ENCODE results near the gene CABLES2. TPM values are rescaled to one million over a fixed set of nuclear protein-coding genes. Genes with fewer than 3 reads are reported as not detected.

Gene CABLES2
- total and polyA plus RNA-seq, 4 experiments from 2014 or later: 0.45 to 7.5 (median 3.8) TPM

DNA sequence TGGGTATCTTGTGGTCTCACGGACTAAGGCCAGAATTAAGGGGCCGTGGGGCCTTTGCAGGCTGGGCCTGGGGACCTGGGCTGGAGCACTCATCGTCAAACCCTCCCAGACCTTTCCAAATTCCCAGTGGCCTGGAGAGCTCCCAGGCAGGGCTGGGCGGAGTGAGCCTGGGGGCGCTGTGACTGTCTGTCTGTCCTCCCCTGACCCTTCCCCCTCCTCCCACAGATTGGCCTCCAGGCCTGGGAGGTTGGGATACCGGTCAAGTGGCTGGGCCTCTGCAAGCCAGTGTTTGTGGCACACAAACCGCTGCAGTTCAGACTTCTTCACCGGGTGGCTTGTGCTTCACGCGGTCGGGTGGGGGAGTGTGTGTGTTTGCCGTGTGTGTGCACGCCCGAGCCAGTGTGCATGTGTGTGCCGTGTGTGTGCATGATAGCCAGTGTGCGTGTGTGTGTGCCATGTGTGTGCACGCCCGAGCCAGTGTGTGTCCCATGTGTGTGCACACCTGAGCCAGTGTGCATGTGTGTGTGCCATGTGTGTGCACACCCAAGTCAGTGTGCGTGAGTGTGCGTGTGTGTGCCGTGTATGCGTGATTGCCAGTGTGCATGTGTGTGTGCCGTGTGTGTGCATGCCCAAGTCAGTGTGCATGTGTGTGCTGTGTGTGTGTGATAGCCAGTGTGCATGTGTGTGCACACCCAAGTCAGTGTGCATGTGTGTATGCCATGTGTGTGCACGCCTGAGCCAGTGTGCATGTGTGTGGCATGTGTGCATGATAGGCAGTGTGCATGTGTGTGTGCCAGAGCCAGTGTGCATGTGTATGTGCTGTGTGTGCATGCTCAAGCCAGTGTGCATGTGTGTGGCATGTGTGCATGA, 14.0 kb upstream of the CABLES2 start:
- Histone ChIP-seq H3K4me1 (ENCODE audit: insufficient read depth, low read length) (no peaks in the 10 kb centered on the region), H3K4me3 (ENCODE audit: low read length in 2 of 2) (no peak overlapping the region), H3K36me3 (ENCODE audit: insufficient read depth, low read length) (no peaks in the 10 kb centered on the region), H3K27me3 (ENCODE audit: insufficient read depth, low read length) (no peaks in the 10 kb centered on the region), H3K9me3 (ENCODE audit: control insufficient read depth in 1 of 2, low read length in 2 of 2) (no peaks in the 10 kb centered on the region), H3K27ac (ENCODE audit: low read depth, low read length) (no peak overlapping the region)
- Mint-ChIP-seq H3K4me1 (peaks cover 0 to 3% (median 0%) of the 10 kb centered on the region in 4 donors), H3K9me3 (peaks cover 0 to 4% (median 0%) of the 10 kb centered on the region in 8 donors), H3K4me3 (no peak overlapping the region), H3K27ac (peak overlapping the region in 2 of 7 donors; percentile 7 to 27), H3K36me3 (no peaks in the 10 kb centered on the region), H3K27me3 (no peaks in the 10 kb centered on the region)
- intact Hi-C loops (cut with micrococcal nuclease): no loop called here
- no peak for DNase-seq
- CTCF ChIA-PET (ENCODE audit: partially characterized antibody): no interaction called here
- POLR2A ChIA-PET (ENCODE audit: partially characterized antibody): no interaction called here

GRCh38 chr20:62419759-62420158, 12.7 kb upstream of the CABLES2 start:
- Histone ChIP-seq H3K27me3 (ENCODE audit: insufficient read depth, low read length) (no peaks in the 10 kb centered on the region), H3K4me3 (ENCODE audit: low read length in 2 of 2) (no peak overlapping the region), H3K4me1 (ENCODE audit: insufficient read depth, low read length) (no peaks in the 10 kb centered on the region), H3K27ac (ENCODE audit: low read depth, low read length) (no peak overlapping the region), H3K9me3 (ENCODE audit: control insufficient read depth in 1 of 2, low read length in 2 of 2) (no peaks in the 10 kb centered on the region), H3K36me3 (ENCODE audit: insufficient read depth, low read length) (no peaks in the 10 kb centered on the region)
- H3K27ac Mint-ChIP-seq: peak overlapping the region in 1 of 7 donors; percentile 33
- ChIA-PET CTCF (ENCODE audit: partially characterized antibody) (no interaction called here), POLR2A (ENCODE audit: partially characterized antibody) (no interaction called here)
- H3K9me3 Mint-ChIP-seq: peaks cover 0 to 1% (median 0%) of the 10 kb centered on the region in 8 donors
- H3K4me1 Mint-ChIP-seq: peaks cover 0 to 3% (median 0%) of the 10 kb centered on the region in 4 donors
- no peaks in the 10 kb centered on the region for H3K27me3 Mint-ChIP-seq
- intact Hi-C loops (cut with micrococcal nuclease): no loop called here
- no peaks in the 10 kb centered on the region for H3K36me3 Mint-ChIP-seq
- no peak overlapping the region for H3K4me3 Mint-ChIP-seq
- DNase-seq: no peak

DNA sequence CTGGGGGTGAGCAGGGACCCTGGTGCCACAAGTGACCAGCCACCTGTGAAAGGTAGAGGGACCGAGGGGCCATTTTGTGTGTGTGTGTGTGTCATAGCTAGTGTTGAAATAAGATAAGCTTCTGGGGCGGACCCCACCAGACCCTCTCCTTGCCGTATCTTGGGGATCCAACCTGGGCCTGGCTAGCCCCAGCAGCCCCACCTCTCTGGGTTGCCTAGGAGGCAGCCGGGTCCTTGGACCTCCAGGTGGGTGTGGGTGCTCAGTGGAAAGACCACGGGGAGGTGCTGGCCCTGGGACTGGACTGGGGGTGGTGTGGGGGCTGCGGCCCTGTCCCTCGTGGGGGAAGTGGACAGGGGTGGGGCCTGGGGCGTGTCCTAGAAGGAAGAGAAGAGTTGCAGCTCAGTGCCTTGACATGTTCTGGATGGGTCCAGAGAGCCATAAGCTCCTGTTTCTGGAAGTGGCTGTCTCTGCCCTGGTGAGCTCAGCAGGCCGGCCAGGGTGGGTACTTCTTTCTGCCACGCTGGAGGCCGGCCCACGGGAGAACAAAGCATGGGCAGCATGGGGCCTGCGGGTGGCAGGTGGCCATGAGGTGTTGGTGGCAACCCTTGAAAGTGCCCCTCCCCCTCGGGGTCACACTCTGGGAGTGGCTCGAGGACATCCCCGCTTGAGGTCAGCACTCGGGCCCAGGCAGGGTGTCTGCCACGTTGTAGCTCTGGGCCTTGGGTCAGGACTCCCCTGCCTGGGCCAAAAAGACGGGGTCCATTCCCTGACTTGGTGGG, 11.8 kb upstream of the CABLES2 start:
- ChIA-PET CTCF (ENCODE audit: partially characterized antibody) (no interaction called here), POLR2A (ENCODE audit: partially characterized antibody) (no interaction called here)
- no peaks in the 10 kb centered on the region for H3K36me3 Mint-ChIP-seq
- intact Hi-C loops (cut with micrococcal nuclease): no loop called here
- no peak overlapping the region for H3K4me3 Mint-ChIP-seq
- Histone ChIP-seq H3K9me3 (ENCODE audit: control insufficient read depth in 1 of 2, low read length in 2 of 2) (no peaks in the 10 kb centered on the region), H3K27ac (ENCODE audit: low read depth, low read length) (no peak overlapping the region), H3K4me3 (ENCODE audit: low read length in 2 of 2) (no peak overlapping the region), H3K4me1 (ENCODE audit: insufficient read depth, low read length) (no peaks in the 10 kb centered on the region), H3K36me3 (ENCODE audit: insufficient read depth, low read length) (no peaks in the 10 kb centered on the region), H3K27me3 (ENCODE audit: insufficient read depth, low read length) (no peaks in the 10 kb centered on the region)
- no peaks in the 10 kb centered on the region for H3K27me3 Mint-ChIP-seq
- H3K27ac Mint-ChIP-seq: no peak overlapping the region
- peaks cover 0 to 3% (median 0%) of the 10 kb centered on the region in 4 donors for H3K4me1 Mint-ChIP-seq
- DNase-seq: no peak
- peaks cover 0 to 1% (median 0%) of the 10 kb centered on the region in 8 donors for H3K9me3 Mint-ChIP-seq

- Mint-ChIP-seq H3K27me3 (no peaks in the 10 kb centered on the region), H3K4me1 (peaks cover 0 to 3% (median 0%) of the 10 kb centered on the region in 4 donors), H3K27ac (no peak overlapping the region), H3K36me3 (no peaks in the 10 kb centered on the region), H3K9me3 (peaks cover 0 to 1% (median 0%) of the 10 kb centered on the region in 8 donors), H3K4me3 (no peak overlapping the region)
- intact Hi-C loops (cut with micrococcal nuclease): no loop called here
- Histone ChIP-seq H3K4me3 (ENCODE audit: low read length in 2 of 2) (no peak overlapping the region), H3K9me3 (ENCODE audit: control insufficient read depth in 1 of 2, low read length in 2 of 2) (no peaks in the 10 kb centered on the region), H3K27ac (ENCODE audit: low read depth, low read length) (no peak overlapping the region), H3K27me3 (ENCODE audit: insufficient read depth, low read length) (no peaks in the 10 kb centered on the region), H3K4me1 (ENCODE audit: insufficient read depth, low read length) (no peaks in the 10 kb centered on the region), H3K36me3 (ENCODE audit: insufficient read depth, low read length) (no peaks in the 10 kb centered on the region)
- ChIA-PET CTCF (ENCODE audit: partially characterized antibody) (no interaction called here), POLR2A (ENCODE audit: partially characterized antibody) (no interaction called here)
- DNase-seq: no peak
Observed at GRCh38 chr20:62417981-62418708, 11.1 kb upstream of the CABLES2 start.

- Histone ChIP-seq H3K27me3 (ENCODE audit: insufficient read depth, low read length) (no peaks in the 10 kb centered on the region), H3K36me3 (ENCODE audit: insufficient read depth, low read length) (no peaks in the 10 kb centered on the region), H3K9me3 (ENCODE audit: control insufficient read depth in 1 of 2, low read length in 2 of 2) (no peaks in the 10 kb centered on the region), H3K4me1 (ENCODE audit: insufficient read depth, low read length) (no peaks in the 10 kb centered on the region), H3K27ac (ENCODE audit: low read depth, low read length) (no peak overlapping the region), H3K4me3 (ENCODE audit: low read length in 2 of 2) (no peak overlapping the region)
- no peaks in the 10 kb centered on the region for H3K36me3 Mint-ChIP-seq
- DNase-seq: no peak
- peaks cover 0 to 1% (median 0%) of the 10 kb centered on the region in 8 donors for H3K9me3 Mint-ChIP-seq
- ChIA-PET POLR2A (ENCODE audit: partially characterized antibody) (no interaction called here), CTCF (ENCODE audit: partially characterized antibody) (no interaction called here)
- intact Hi-C loops (cut with micrococcal nuclease): no loop called here
- H3K27me3 Mint-ChIP-seq: no peaks in the 10 kb centered on the region
- H3K4me1 Mint-ChIP-seq: peaks cover 0 to 3% (median 0%) of the 10 kb centered on the region in 4 donors
- H3K4me3 Mint-ChIP-seq: no peak overlapping the region
- H3K27ac Mint-ChIP-seq: no peak overlapping the region
Observed at GRCh38 chr20:62416651-62417637, 9.9 kb upstream of the CABLES2 start.

DNA sequence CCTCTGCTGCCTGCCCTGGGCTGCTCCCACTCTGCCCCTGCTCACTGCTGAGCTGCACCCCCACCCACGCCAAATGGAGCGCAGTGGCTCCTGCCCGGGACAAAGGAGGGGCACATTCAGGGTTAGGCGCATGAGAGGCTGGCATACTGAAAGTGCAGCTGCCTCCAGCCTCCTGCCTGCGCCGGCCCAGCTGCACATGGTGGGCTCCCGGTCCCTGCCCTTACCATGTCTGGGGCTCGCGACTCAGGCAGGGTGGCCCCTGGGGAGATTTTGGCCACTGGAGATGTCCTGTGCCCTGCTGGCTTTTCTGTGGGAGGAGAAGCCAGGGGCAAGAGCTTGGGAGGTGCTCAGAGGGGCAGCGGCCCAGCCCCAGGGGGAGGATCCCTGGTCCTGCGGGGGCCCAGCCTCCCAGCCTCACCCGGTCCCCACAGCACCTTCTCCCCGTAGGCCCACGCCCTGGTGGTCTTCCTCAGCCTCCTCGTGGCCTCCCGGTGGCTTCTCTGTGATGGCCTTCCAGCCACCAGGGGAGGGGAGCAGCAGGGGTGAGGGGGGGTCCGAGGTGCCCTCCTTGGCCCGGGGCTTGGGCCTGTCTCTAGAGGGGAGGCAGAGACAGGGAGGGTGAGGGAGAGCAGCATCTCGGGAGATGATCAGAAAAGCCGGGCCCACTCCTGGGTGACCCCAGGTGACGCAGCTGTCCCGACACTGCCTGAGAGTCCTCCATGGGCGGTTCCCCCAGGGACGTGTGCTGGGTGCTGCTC, 8.4 kb upstream of the CABLES2 start:
- Mint-ChIP-seq H3K36me3 (no peaks in the 10 kb centered on the region), H3K4me1 (peaks cover 0 to 3% (median 0%) of the 10 kb centered on the region in 4 donors), H3K4me3 (no peak overlapping the region), H3K27me3 (no peaks in the 10 kb centered on the region), H3K9me3 (no peaks in the 10 kb centered on the region), H3K27ac (no peak overlapping the region)
- Histone ChIP-seq H3K27ac (ENCODE audit: low read depth, low read length) (no peak overlapping the region), H3K4me3 (ENCODE audit: low read length in 2 of 2) (no peak overlapping the region), H3K4me1 (ENCODE audit: insufficient read depth, low read length) (peaks cover under 1% of the 10 kb centered on the region), H3K36me3 (ENCODE audit: insufficient read depth, low read length) (no peaks in the 10 kb centered on the region), H3K9me3 (ENCODE audit: control insufficient read depth in 1 of 2, low read length in 2 of 2) (no peaks in the 10 kb centered on the region), H3K27me3 (ENCODE audit: insufficient read depth, low read length) (no peaks in the 10 kb centered on the region)
- POLR2A ChIA-PET (ENCODE audit: partially characterized antibody): no interaction called here
- intact Hi-C loops (cut with micrococcal nuclease): no loop called here
- CTCF ChIA-PET (ENCODE audit: partially characterized antibody): no interaction called here
- DNase-seq: no peak

All from CD4-positive, alpha-beta memory T cell (primary cell).